HL-60/S4 (cell line): ENCODE measurements around the gene POLDIP3.
"Not testable (repeated sequence)": the region's sequence is repeated elsewhere in the genome, so short reads cannot be mapped to it uniquely, and the experiment has no call there.

Experiments used
- in situ Hi-C: fragments of 300-500 bp; cut with MboI; formaldehyde crosslinking; loops from 2 replicates; pipeline ENCODE4 v1.14.3; 2022; ENCODE audit warnings: low sequenced_read_pairs

The POLDIP3 gene

DNA sequence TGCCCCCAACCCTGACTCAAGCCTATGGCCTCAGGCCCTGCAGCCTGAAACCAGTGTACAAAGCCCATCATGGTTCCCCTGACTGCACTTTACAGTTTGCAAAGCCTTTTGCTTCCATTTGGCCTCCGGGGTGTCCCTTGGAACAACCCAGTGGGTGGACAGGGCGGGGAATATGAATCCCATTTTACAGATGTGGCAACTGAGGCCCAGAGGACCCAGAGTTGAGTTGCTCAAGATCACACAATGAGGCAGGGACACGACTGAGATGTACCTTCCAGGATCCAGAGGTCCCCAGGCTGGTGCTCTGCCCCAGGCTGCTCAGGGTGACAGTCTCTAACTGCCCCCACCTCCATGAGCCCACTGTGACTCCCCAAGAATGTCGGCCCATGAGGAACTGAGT lies 5.4 kb upstream of the POLDIP3 start:
- in situ Hi-C loops = no loop called here

DNA sequence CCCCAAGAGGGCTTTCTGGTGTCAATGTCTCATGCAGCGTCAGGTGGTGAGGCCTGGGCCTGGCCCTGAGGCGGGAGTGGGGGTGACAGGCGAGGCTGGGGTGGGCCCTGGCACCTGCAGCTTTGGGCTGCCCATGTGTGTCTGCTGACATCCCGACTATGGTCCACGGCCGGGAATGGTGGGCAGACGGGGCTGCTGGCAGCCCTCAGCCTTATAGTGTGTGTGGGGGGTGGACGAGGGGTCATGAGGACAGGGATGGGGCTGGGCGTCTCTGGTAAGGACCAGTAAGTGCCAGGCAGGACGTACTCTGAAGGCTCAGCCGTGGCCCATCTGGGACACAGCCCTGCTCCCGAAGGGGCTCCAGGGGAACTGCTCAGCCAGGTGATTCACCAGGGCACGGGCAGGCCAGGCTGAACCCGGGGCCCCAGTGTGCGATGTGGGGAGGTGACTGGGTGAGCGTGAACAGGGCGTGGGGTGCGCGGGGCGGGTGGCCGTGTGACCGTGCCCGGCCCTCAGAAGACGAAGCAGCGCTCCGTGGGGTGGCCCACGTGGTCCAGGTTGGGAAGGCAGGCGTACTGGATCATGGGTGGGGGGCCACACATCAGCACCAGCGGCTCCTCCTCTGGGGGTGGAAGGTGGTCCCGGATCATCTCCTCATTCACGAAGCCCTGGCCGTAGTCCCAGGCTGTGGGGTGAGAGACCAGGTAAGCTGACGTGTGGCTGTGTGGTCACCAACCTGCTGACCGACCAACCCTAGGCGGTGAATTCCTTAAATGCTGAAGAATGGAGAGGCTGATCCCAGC lies 4.8 kb upstream of the POLDIP3 start:
- in situ Hi-C loops = no loop called here

DNA sequence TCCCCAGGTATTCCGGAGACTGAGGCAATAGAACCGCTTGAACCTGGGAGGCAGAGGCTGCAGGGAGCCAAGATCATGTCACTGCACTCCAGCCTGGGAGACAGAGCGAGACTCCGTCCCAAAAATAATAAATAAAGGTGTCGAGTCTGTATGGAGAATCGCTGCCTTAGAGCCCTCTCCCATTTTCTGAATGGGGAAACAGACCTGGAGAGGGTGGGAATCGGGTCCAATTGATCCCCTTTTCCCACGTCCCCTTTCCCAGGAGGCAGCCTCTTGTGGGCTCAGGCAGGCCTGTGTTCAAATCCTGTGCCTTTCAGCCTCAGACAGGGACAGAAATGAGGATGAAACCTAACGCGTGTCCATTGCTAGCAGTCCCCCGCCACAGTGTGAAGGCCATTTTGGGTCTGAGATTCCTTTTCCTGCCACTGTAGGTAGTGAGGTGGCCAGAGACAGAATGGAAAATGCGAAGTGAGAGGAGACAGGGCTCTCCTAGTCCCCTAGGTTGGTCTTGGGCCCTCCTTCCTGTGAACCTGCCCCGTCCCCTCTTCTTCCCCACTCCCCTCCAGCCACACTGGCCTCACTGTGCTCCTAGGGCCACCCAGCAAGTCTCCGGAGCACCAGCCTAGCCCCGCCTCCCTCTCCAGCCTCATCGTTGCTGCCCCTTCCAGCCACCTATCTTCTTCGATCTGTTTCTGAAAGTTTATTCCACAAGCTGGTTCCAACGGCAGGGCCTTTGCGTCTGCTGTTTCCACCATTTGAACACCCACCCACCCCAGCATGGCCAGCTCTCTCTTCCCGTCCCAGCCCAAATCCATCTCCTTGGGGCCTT lies 2.7 kb upstream of the POLDIP3 start:
- in situ Hi-C loops = no loop called here

DNA sequence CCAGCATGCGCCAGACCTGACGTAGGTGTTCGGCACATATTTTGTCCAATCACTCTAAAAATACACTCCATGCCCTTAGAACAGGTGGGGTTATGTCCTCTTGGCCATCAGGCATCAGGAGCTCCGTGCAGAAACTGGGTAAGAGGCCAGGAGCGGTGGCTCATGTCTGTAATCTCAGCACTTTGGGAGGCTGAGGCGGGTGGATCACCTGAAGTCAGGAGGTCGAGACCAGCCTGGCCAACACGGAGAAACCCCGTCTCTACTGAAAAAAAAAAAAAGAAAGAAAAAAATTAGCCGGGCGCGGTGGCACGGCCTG lies 1.1 kb upstream of the POLDIP3 start:
- in situ Hi-C loops = not testable (repeated sequence)

GRCh38 chr22:42615092-42615859 lies 593 bp upstream of the POLDIP3 start:
- in situ Hi-C loops = no loop called here

GRCh38 chr22:42613872-42614301 lies 796 bp downstream of the POLDIP3 start:
- in situ Hi-C loops = no loop called here

DNA sequence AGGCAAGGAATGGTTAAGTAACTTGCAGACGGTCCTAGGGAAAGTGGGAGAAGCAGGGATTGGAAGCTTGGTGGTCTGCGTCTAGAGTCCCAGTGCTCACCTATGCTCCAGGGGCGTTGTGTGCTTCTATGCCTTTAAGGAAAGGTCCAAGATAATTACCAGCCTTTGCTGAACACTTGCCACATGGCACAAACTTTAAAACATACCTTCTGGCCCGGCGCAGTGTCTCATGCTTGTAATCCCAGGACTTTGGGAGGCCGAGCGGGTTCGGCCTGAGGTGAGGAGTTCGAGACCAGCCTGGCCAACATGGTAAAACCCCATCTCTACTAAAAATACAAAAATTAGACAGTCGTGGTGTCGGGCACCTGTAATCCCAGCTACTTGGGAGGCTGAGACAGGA lies 2.3 kb downstream of the POLDIP3 start:
- in situ Hi-C loops = no loop called here

DNA sequence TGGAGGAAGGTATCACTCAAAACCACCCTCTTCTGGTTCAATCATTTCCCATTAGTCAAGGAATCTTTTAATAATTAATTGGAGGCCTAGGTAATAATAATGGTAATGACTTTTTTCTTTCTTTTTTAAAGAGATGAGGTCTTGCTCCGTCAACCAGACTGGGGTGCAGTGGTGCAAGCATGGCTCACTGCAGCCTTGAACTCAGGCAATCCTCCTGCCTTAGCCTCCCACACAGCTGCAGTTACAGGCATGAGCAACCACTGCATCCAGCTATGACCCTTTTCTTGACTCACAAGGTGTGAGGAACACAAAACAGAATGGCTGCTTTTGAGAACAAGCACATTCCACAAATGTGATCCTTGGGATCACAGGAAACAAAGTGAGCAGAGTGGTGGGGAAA lies 3.6 kb downstream of the POLDIP3 start:
- in situ Hi-C loops = no loop called here

DNA sequence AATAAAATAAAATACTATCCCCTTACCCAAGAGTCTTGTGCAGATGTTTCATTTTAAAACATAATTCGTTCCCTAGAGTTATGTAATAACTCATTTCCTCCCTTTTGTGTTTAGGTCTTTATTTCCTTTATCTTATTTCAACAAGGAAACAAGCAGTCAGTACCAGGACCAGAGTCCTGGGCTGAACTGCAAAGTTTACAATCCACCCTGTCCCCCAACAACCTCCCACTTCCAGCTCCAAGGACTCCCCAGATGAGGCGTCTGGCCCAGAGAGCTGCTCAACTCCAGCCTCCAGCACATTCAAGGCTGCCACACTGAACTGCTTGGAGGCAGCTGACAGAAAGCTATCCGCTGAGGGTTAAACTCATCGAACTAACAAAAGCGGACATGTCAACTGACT lies 4.5 kb downstream of the POLDIP3 start:
- in situ Hi-C loops = no loop called here

DNA sequence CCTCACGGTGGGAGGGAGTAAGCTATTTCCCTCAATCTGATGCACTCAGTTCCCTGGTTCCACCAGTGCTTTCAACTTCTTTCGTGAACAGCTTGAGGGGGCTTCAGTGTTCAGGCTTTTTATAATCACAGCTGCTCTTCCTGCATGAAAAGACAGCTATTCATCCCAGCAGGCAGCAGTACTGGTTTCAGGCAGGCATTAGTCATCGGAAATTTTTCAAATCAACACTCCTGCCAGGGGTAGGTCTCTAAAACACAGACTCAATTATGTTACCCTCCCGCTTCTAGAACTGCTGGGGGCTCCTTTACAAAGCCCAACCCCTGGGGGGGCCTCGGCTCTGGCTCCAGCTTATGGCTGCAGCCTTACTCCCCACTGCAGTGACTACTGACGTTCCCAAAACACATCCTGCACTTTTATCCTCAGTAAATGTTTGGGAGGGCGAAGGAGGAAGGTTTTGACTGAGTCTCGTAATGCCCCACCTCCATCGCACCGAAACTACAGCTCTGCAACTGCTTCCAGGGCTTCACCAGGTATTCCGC lies 5.8 kb downstream of the POLDIP3 start:
- in situ Hi-C loops = no loop called here

DNA sequence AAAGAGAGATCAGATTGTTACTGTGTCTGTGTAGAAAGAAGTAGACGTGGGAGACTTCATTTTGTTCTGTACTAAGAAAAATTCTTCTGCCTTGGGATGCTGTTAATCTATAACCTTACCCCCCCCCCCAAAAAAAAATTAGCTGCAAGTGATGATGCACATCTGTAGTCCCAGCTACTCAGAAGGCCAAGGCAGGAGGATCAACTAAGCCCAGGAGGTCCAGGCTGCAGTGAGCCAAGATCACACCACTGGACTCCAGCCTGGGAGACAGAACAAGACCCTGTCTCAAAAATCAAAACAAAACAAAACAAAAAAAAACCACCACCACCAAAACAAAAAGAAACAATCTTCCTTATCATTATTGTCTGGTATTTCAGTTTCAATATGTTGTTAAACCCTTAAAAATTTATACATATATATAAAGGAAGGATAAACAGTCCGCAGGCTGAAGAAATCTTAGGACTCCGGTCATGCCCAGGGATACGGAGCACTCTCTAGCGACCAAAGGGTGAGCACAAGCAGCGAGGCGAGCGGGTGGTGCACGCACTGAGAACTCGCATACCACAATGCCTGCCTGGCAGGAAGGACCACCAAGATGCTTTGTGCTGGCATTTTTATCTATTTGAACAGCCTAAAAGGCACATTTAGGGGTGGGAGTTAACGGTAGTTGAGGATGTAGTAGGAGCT lies 6.4 kb downstream of the POLDIP3 start:
- in situ Hi-C loops = no loop called here

DNA sequence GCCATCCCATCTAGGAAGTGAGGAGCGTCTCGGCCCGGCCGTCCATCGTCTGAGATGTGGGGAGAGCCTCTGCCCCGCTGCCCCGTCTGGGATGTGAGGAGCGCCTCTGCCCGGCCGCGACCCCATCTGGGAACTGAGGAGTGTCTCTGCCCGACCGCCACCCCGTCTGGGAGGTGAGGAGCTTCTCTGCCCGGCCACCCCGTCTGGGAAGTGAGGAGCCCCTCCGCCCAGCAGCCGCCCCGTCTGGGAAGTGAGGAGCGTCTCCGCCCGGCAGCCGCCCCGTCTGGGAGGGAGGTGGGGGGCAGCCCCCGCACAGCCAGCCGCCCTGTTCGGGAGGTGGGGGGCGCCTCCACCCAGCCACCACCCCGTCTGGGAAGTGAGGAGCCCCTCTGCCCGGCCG lies 7.0 kb downstream of the POLDIP3 start:
- in situ Hi-C loops = not testable (repeated sequence)

GRCh38 chr22:42604403-42604802 lies 10.3 kb downstream of the POLDIP3 start:
- in situ Hi-C loops = no loop called here

- in situ Hi-C loops = no loop called here
Measured at GRCh38 chr22:42603427-42603826, 11.3 kb downstream of the POLDIP3 start.

GRCh38 chr22:42602470-42602869 lies 12.2 kb downstream of the POLDIP3 start:
- in situ Hi-C loops = no loop called here

GRCh38 chr22:42601879-42602465 lies 12.7 kb downstream of the POLDIP3 start:
- in situ Hi-C loops = no loop called here

DNA sequence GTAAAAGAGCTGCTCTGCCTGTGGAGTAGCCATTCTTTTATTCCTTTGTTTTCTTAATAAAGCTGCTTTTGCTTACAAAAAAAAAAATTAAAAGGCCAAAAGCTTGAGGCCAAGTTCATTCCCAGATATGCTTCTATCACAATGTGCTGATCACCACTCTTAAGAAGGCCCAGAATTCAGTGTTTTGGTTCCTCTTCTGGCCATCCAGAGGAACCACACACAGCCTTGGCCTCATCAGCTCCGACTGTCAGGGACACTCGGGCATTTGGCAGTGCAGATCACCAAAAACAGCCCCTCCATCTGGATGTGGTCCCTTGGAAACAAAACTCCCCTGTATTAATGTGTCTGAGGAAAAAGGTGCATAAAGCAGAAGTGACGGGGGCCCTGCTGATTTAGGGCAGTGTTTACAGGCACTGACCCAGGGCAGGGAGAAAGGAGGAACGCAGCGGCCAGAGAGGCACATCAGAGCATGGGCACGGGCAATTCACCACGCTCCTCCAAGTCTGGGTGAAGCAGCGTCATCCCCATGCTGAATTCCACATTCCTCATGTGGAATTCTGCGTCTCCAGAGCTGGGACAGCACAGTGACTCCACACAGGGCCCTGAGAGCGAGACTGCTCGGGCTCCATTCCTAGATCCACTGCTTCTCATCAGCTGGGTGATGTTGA lies 17.7 kb downstream of the POLDIP3 start:
- in situ Hi-C loops = no loop called here

DNA sequence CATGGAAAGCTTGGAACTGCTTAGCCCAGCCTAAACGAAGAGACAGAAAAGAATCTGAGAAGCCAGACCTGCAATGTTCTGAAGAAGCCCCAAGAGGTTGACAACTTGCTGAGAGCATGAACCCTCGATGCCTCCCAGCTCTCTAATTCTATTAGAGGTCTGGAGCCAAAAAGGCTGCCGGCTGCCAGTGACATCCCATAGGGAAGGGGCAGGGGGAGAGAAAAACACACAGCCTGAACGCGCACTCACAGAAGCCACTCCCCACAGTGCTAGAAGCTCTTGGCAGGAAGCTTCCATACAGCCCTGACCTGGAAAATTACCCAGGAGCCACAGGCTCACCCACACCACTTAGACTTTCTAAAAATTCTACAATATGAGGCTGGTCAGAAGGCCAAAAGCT lies 18.3 kb downstream of the POLDIP3 start:
- in situ Hi-C loops = no loop called here

DNA sequence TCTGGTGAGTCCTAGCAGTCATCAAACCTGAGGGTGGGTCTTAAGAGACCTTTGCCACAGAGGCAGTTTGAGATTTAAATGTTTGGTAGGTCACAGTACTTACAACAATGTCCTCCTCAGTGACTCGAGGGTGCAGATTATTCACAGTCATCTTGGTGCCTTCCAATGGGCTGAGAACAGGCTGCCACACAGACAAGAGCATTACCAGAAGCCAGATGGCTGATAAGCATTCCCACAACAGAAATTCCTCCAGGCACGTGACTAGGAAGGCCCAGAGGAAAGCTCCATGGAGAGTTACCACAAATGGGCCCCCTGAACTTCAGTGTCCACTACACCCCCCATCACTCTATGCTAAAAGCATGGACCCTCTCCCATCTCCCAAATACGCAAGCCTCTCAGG lies 19.2 kb downstream of the POLDIP3 start:
- in situ Hi-C loops = no loop called here

DNA sequence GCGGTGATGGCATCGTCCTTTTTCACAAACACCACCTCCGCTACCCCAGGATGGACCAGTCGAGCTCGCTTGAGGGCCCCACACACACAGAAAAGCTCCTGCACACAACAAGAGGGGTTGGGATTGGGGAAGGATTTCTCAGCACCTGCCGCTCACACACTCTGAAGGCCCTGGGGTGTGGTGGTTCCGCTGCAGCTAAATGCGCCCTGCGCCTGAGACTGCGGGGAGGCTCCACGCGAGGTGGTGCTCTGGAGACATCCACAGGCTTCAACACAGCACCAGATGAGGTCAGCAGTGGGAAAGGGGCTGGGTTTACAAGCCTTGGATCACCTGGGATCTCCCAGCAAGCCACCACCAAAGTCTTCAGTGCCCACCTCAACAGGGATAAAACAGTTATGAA lies 22.7 kb downstream of the POLDIP3 start:
- in situ Hi-C loops = no loop called here
